Measurements from ENCODE around the gene KCNMA1. TPM values are rescaled to one million over a fixed set of nuclear protein-coding genes. Genes with fewer than 3 reads are reported as not detected.
A peak's percentile ranks its signal among the peaks of the same experiment; 100 is the strongest.

The KCNMA1 gene
- polyA plus RNA-seq, 6 donors from 2014 or later, result not detected

GRCh38 chr10:76937181-76937600, 700.4 kb downstream of the KCNMA1 start:
- peaks cover 0 to 36% (median 12%) of the 10 kb centered on the region in 3 donors for H3K27me3 Mint-ChIP-seq
- no peak for DNase-seq
- no peak overlapping the region for H3K27ac Mint-ChIP-seq
- no peaks in the 10 kb centered on the region for H3K4me1 Mint-ChIP-seq
- peaks cover 0 to 4% (median 0%) of the 10 kb centered on the region in 7 donors for H3K9me3 Mint-ChIP-seq
- no peak overlapping the region for H3K4me3 Mint-ChIP-seq
- no peak for ATAC-seq (ENCODE audit: low read depth in 2 of 2)
- no peaks in the 10 kb centered on the region for H3K36me3 Mint-ChIP-seq

GRCh38 chr10:76935941-76936613, 701.5 kb downstream of the KCNMA1 start:
- H3K36me3 Mint-ChIP-seq, result no peaks in the 10 kb centered on the region
- H3K27me3 Mint-ChIP-seq, result peaks cover 0 to 36% (median 12%) of the 10 kb centered on the region in 3 donors

GRCh38 chr10:76928565-76928964, 709.0 kb downstream of the KCNMA1 start:
- H3K27me3 Mint-ChIP-seq, result no peaks in the 10 kb centered on the region
- ATAC-seq (ENCODE audit: low read depth in 2 of 2), result no peak
- no peak for DNase-seq

More at GRCh38 chr10:76935941-76936613, 701.5 kb downstream of the KCNMA1 start:
- ATAC-seq (ENCODE audit: low read depth in 2 of 2), result no peak
- Mint-ChIP-seq H3K4me1 (no peaks in the 10 kb centered on the region), H3K27ac (no peak overlapping the region), H3K4me3 (no peak overlapping the region), H3K9me3 (peaks cover 0 to 4% (median 0%) of the 10 kb centered on the region in 7 donors)
- DNase-seq, result no peak

GRCh38 chr10:76925636-76926405, 711.8 kb downstream of the KCNMA1 start:
- no peak overlapping the region for H3K4me3 Mint-ChIP-seq
- peaks cover 0 to 7% (median 5%) of the 10 kb centered on the region in 7 donors for H3K9me3 Mint-ChIP-seq
- no peak overlapping the region for H3K27ac Mint-ChIP-seq
- no peaks in the 10 kb centered on the region for H3K27me3 Mint-ChIP-seq
- ATAC-seq (ENCODE audit: low read depth in 2 of 2) (no peak), DNase-seq (no peak)
- H3K36me3 Mint-ChIP-seq, result no peaks in the 10 kb centered on the region
- H3K4me1 Mint-ChIP-seq, result no peaks in the 10 kb centered on the region

More at GRCh38 chr10:76928565-76928964, 709.0 kb downstream of the KCNMA1 start:
- no peaks in the 10 kb centered on the region for H3K4me1 Mint-ChIP-seq
- H3K4me3 Mint-ChIP-seq, result no peak overlapping the region
- H3K9me3 Mint-ChIP-seq, result peaks cover 0 to 9% (median 5%) of the 10 kb centered on the region in 7 donors
- H3K27ac Mint-ChIP-seq, result no peak overlapping the region
- no peaks in the 10 kb centered on the region for H3K36me3 Mint-ChIP-seq

- Mint-ChIP-seq H3K4me1 (no peaks in the 10 kb centered on the region), H3K27me3 (no peaks in the 10 kb centered on the region), H3K9me3 (no peaks in the 10 kb centered on the region), H3K36me3 (no peaks in the 10 kb centered on the region), H3K4me3 (no peak overlapping the region), H3K27ac (no peak overlapping the region)
- ATAC-seq (ENCODE audit: low read depth in 2 of 2) (no peak), DNase-seq (no peak)
Measured at GRCh38 chr10:76922666-76923065, 714.9 kb downstream of the KCNMA1 start.

GRCh38 chr10:76921383-76922010, 716.1 kb downstream of the KCNMA1 start:
- no peak for ATAC-seq (ENCODE audit: low read depth in 2 of 2)
- no peaks in the 10 kb centered on the region for H3K4me1 Mint-ChIP-seq

GRCh38 chr10:76920581-76920980, 717.0 kb downstream of the KCNMA1 start:
- Mint-ChIP-seq H3K4me3 (no peak overlapping the region), H3K9me3 (no peaks in the 10 kb centered on the region), H3K27ac (peak overlapping the region in 1 of 6 donors; percentile 77), H3K36me3 (no peaks in the 10 kb centered on the region), H3K4me1 (no peaks in the 10 kb centered on the region), H3K27me3 (no peaks in the 10 kb centered on the region)
- DNase-seq, result no peak
- ATAC-seq (ENCODE audit: low read depth in 2 of 2), result no peak

More at GRCh38 chr10:76921383-76922010, 716.1 kb downstream of the KCNMA1 start:
- H3K27ac Mint-ChIP-seq, result no peak overlapping the region
- no peaks in the 10 kb centered on the region for H3K36me3 Mint-ChIP-seq
- no peaks in the 10 kb centered on the region for H3K9me3 Mint-ChIP-seq
- no peak overlapping the region for H3K4me3 Mint-ChIP-seq
- H3K27me3 Mint-ChIP-seq, result no peaks in the 10 kb centered on the region
- DNase-seq, result no peak

GRCh38 chr10:76918106-76918505, 719.5 kb downstream of the KCNMA1 start:
- H3K27me3 Mint-ChIP-seq, result peaks cover 0 to 6% (median 0%) of the 10 kb centered on the region in 3 donors
- no peaks in the 10 kb centered on the region for H3K36me3 Mint-ChIP-seq
- H3K9me3 Mint-ChIP-seq, result no peaks in the 10 kb centered on the region
- no peak for ATAC-seq (ENCODE audit: low read depth in 2 of 2)
- no peak overlapping the region for H3K27ac Mint-ChIP-seq
- no peak for DNase-seq
- no peak overlapping the region for H3K4me3 Mint-ChIP-seq
- H3K4me1 Mint-ChIP-seq, result no peaks in the 10 kb centered on the region

- ATAC-seq (ENCODE audit: low read depth in 2 of 2) (no peak), DNase-seq (no peak)
- Mint-ChIP-seq H3K4me1 (no peaks in the 10 kb centered on the region), H3K27me3 (peaks cover 0 to 6% (median 3%) of the 10 kb centered on the region in 3 donors), H3K4me3 (no peak overlapping the region), H3K9me3 (no peaks in the 10 kb centered on the region), H3K27ac (no peak overlapping the region), H3K36me3 (no peaks in the 10 kb centered on the region)
Measured at GRCh38 chr10:76917071-76917470, 720.5 kb downstream of the KCNMA1 start.

GRCh38 chr10:76916536-76916935, 721.1 kb downstream of the KCNMA1 start:
- Mint-ChIP-seq H3K9me3 (no peaks in the 10 kb centered on the region), H3K27ac (no peak overlapping the region), H3K27me3 (peaks cover 0 to 6% (median 3%) of the 10 kb centered on the region in 3 donors), H3K36me3 (no peaks in the 10 kb centered on the region), H3K4me3 (no peak overlapping the region), H3K4me1 (no peaks in the 10 kb centered on the region)
- DNase-seq, result no peak
- ATAC-seq (ENCODE audit: low read depth in 2 of 2), result no peak

GRCh38 chr10:76915316-76915715, 722.3 kb downstream of the KCNMA1 start:
- H3K36me3 Mint-ChIP-seq, result no peaks in the 10 kb centered on the region
- H3K4me3 Mint-ChIP-seq, result no peak overlapping the region
- no peak overlapping the region for H3K27ac Mint-ChIP-seq
- no peak for ATAC-seq (ENCODE audit: low read depth in 2 of 2)
- no peak for DNase-seq
- no peaks in the 10 kb centered on the region for H3K9me3 Mint-ChIP-seq
- peaks cover 0 to 6% (median 3%) of the 10 kb centered on the region in 3 donors for H3K27me3 Mint-ChIP-seq
- H3K4me1 Mint-ChIP-seq, result no peaks in the 10 kb centered on the region

- peaks cover 0 to 6% (median 3%) of the 10 kb centered on the region in 3 donors for H3K27me3 Mint-ChIP-seq
- no peaks in the 10 kb centered on the region for H3K36me3 Mint-ChIP-seq
- DNase-seq (no peak), ATAC-seq (ENCODE audit: low read depth in 2 of 2) (no peak)
- H3K4me1 Mint-ChIP-seq, result no peaks in the 10 kb centered on the region
- H3K27ac Mint-ChIP-seq, result no peak overlapping the region
- H3K9me3 Mint-ChIP-seq, result peaks cover 0 to 6% (median 0%) of the 10 kb centered on the region in 7 donors
- H3K4me3 Mint-ChIP-seq, result no peak overlapping the region
Measured at GRCh38 chr10:76911184-76911583, 726.4 kb downstream of the KCNMA1 start.

- peaks cover 0 to 6% (median 0%) of the 10 kb centered on the region in 7 donors for H3K9me3 Mint-ChIP-seq
- ATAC-seq (ENCODE audit: low read depth in 2 of 2) (no peak), DNase-seq (no peak)
- no peaks in the 10 kb centered on the region for H3K4me1 Mint-ChIP-seq
- H3K4me3 Mint-ChIP-seq, result no peak overlapping the region
- H3K27ac Mint-ChIP-seq, result no peak overlapping the region
- H3K36me3 Mint-ChIP-seq, result no peaks in the 10 kb centered on the region
- H3K27me3 Mint-ChIP-seq, result peaks cover 0 to 6% (median 3%) of the 10 kb centered on the region in 3 donors
Measured at GRCh38 chr10:76910184-76910962, 727.2 kb downstream of the KCNMA1 start.
